SK-N-SH treated with all-trans-retinoic acid at 6 μM for 48 hours (cell line): ENCODE data around the gene NFKBIZ.

Source experiments
- ARNTL ChIP-seq: fragments of 450-650 bp; formaldehyde crosslinking; IDR thresholded peaks from 2 replicates; pipeline ENCODE4 v1.5.0; 2020; ENCODE audit warnings: low read depth, mild to moderate bottlenecking, moderate library complexity, borderline replicate concordance
- CSRNP3 ChIP-seq: fragments of 250-450 bp; sonication (Bioruptor Pico); IDR thresholded peaks from 2 replicates; pipeline ENCODE4 v1.5.1; 2021; ENCODE audit warnings: mild to moderate bottlenecking, moderate library complexity
- PATZ1 ChIP-seq: fragments of 250-450 bp; sonication (Bioruptor Pico); IDR thresholded peaks from 2 replicates; pipeline ENCODE4 v1.8.0; 2020; ENCODE audit warnings: mild to moderate bottlenecking, moderate library complexity, borderline replicate concordance
- TCF4 ChIP-seq: fragments of 250-450 bp; sonication (Bioruptor Pico); IDR thresholded peaks from 2 replicates; pipeline ENCODE4 v1.8.0; 2021; ENCODE audit warnings: mild to moderate bottlenecking, moderate library complexity, borderline replicate concordance

- TF ChIP-seq PATZ1 (no peak), CSRNP3 (CRISPR knock-in tag) (no peak), ARNTL (CRISPR knock-in tag) (no peak), TCF4 (no peak)
Measured at GRCh38 chr3:101814835-101815234, 34.5 kb upstream of the NFKBIZ start.
